Measurements from ENCODE around the gene STK11IP. TPM values are rescaled to one million over a fixed set of nuclear protein-coding genes. Genes with fewer than 3 reads are reported as not detected.
A peak's percentile ranks its signal among the peaks of the same experiment; 100 is the strongest.

STK11IP gene
- total RNA-seq, 4 donors from 2014 or later: 25.3 to 68.0 (median 29.2) TPM

- Histone ChIP-seq H3K4me3 (no peak overlapping the region), H3K9me3 (no peaks in the 10 kb centered on the region), H3K27ac (no peak overlapping the region), H3K27me3 (peaks cover 21% of the 10 kb centered on the region), H3K4me1 (peaks cover 19% of the 10 kb centered on the region), H3K36me3 (peaks cover 9% of the 10 kb centered on the region)
- WGBS: 93% methylated on average over 13 of the region's 19 CpGs
- no peak for DNase-seq (ENCODE audit: low spot score in 2 of 2)
- TF ChIP-seq POLR2AphosphoS5 (IDR thresholded peaks at IDR 0.05) (no peak), EP300 (IDR thresholded peaks at IDR 0.05) (no peak), POLR2A (IDR thresholded peaks at IDR 0.05) (no peak)
- TF ChIP-seq, protein P1, sequence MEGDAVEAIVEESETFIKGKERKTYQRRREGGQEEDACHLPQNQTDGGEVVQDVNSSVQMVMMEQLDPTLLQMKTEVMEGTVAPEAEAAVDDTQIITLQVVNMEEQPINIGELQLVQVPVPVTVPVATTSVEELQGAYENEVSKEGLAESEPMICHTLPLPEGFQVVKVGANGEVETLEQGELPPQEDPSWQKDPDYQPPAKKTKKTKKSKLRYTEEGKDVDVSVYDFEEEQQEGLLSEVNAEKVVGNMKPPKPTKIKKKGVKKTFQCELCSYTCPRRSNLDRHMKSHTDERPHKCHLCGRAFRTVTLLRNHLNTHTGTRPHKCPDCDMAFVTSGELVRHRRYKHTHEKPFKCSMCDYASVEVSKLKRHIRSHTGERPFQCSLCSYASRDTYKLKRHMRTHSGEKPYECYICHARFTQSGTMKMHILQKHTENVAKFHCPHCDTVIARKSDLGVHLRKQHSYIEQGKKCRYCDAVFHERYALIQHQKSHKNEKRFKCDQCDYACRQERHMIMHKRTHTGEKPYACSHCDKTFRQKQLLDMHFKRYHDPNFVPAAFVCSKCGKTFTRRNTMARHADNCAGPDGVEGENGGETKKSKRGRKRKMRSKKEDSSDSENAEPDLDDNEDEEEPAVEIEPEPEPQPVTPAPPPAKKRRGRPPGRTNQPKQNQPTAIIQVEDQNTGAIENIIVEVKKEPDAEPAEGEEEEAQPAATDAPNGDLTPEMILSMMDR (IDR thresholded peaks at IDR 0.05): no peak
These were observed 41.2 kb upstream of the STK11IP start for GRCh38 chr2:219556413-219556812.

- H3K27me3 ChIP-seq: peaks cover 14% of the 10 kb centered on the region
- H3K36me3 ChIP-seq: peaks cover 9% of the 10 kb centered on the region
- TF ChIP-seq POLR2A (IDR thresholded peaks at IDR 0.05) (no peak), EP300 (IDR thresholded peaks at IDR 0.05) (no peak), POLR2AphosphoS5 (IDR thresholded peaks at IDR 0.05) (no peak)
- TF ChIP-seq, protein P1 (IDR thresholded peaks at IDR 0.05): no peak
- peaks cover 10% of the 10 kb centered on the region for H3K4me1 ChIP-seq
- H3K27ac ChIP-seq: no peak overlapping the region
- H3K9me3 ChIP-seq: no peaks in the 10 kb centered on the region
- DNase-seq (ENCODE audit: low spot score in 2 of 2): peak in 1 of 2 donors; percentile 58
- 91% methylated on average over 19 of the region's 21 CpGs for whole genome bisulfite sequencing
- no peak overlapping the region for H3K4me3 ChIP-seq
These were observed 40.3 kb upstream of the STK11IP start for GRCh38 chr2:219557320-219557719.

DNA sequence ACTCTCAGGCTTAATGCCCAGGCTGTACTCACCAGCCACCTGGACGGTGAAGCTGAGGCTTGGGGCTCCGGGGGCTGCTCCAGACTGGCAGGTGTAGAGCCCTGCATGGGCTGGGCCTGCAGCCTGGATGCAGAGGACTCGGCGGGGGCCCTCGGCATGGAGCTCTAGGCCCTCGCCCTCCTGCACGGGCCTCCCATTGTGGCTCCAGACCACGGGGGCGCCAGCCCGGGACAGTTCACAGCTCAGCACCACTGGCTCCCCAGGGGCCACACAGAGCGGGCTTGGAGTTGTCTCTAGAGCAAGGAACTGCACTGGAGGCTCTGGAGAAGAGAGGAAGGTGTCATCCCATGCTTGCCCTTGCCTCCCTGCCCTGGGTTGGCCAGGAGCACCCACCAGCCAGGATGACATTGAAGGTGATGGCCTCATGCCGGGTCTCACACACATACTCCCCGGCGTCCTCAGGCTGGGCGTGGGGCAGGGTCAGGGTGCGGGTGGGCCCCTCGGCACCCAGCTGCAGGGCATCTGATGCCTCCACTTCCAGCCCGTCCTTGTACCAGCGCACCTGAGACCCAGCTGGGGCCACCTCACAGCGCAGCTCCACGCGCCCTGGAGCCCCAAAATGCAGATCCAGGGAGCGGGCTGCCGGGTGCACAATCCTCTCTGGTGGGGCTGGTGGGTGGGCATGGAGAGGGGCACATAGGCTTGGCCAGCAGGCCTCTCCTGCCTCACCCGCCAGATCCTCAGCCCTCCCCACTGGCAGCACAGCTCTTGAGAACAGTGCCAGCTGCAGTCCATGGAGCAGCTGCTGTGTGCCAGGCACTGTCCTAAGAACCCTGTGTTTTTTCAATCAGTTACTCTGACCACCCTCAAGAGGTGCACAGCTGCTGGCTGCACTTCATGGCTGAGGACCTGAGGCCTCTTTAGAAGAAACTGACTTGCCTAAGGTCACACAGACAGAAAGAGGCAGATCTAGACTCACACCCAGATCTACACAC lies 39.6 kb upstream of the STK11IP start:
- TF ChIP-seq POLR2A (IDR thresholded peaks at IDR 0.05) (no peak), POLR2AphosphoS5 (IDR thresholded peaks at IDR 0.05) (no peak), EP300 (IDR thresholded peaks at IDR 0.05) (no peak)
- TF ChIP-seq, protein P1 (IDR thresholded peaks at IDR 0.05): no peak
- Histone ChIP-seq H3K4me3 (no peak overlapping the region), H3K27me3 (peaks cover 10% of the 10 kb centered on the region), H3K9me3 (no peaks in the 10 kb centered on the region), H3K4me1 (peaks cover 2% of the 10 kb centered on the region), H3K36me3 (peaks cover 9% of the 10 kb centered on the region), H3K27ac (no peak overlapping the region)
- DNase-seq (ENCODE audit: low spot score in 2 of 2): peak in 1 of 2 donors; percentile 56
- WGBS: 90% methylated on average over 3 of the region's 25 CpGs

- TF ChIP-seq, protein P1 (IDR thresholded peaks at IDR 0.05): no peak
- no peak for TF ChIP-seq POLR2AphosphoS5 (IDR thresholded peaks at IDR 0.05)
- no peak for TF ChIP-seq EP300 (IDR thresholded peaks at IDR 0.05)
- TF ChIP-seq POLR2A (IDR thresholded peaks at IDR 0.05): no peak
- Histone ChIP-seq H3K4me1 (no peaks in the 10 kb centered on the region), H3K9me3 (no peaks in the 10 kb centered on the region), H3K27me3 (no peaks in the 10 kb centered on the region), H3K36me3 (peaks cover 9% of the 10 kb centered on the region), H3K27ac (no peak overlapping the region), H3K4me3 (no peak overlapping the region)
- DNase-seq (ENCODE audit: low spot score in 2 of 2): peak in 1 of 2 donors; percentile 46
- 80% methylated on average over 11 of the region's 20 CpGs for WGBS
These were observed 38.3 kb upstream of the STK11IP start for GRCh38 chr2:219559156-219559915.

Data from suprapubic skin (tissue), 4 donors.